SHP77 (cell line): ENCODE measurements around the gene ZFR2.
A peak's percentile ranks its signal among the peaks of the same experiment; 100 is the strongest.
"Not testable (repeated sequence)": the region's sequence is repeated elsewhere in the genome, so short reads cannot be mapped to it uniquely, and the experiment has no call there.

Source experiments
- DNase-seq, 2 experiments: peaks; one replicate each; lab custom pipeline; 2025; lab: John Stamatoyannopoulos, UW

The ZFR2 gene

DNA sequence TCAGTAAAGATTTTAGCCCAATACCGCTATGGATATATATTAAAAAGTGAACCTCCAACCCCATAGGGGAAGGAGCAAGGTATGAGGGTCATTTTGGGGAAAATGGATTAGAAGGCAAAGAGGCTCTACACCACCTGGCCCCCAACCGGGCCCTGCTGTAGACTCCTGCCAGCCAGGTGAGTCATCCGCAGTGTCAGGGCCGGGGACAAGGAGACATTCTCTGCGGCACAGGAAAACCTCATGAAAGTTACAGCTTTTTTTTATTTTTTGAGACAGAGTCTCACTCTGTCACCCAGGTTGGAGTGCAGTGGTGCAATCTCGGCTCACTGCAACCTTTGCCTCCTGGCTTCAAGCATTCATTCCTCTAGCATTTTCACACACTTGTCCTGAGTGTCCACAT lies 32.0 kb downstream of the ZFR2 start:
- DNase-seq = no peak

DNA sequence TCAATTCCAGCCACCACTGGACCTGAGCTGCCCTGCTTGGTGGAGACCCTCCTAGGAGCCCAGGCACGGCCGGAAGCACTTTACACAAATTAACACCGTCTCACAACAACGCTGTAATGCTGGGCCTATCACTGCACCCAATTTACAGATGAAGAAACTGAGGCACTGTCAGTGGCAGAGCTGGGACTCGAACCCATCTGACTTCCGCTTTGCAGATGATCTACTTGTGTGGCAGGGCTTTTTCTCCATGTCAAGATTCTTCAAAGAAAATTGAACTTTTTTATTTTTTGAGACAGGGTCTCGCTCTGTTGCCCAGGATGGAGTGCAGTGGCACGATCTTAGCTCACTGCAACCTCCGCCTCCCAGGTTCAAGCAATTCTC lies 33.8 kb downstream of the ZFR2 start:
- no peak for DNase-seq

DNA sequence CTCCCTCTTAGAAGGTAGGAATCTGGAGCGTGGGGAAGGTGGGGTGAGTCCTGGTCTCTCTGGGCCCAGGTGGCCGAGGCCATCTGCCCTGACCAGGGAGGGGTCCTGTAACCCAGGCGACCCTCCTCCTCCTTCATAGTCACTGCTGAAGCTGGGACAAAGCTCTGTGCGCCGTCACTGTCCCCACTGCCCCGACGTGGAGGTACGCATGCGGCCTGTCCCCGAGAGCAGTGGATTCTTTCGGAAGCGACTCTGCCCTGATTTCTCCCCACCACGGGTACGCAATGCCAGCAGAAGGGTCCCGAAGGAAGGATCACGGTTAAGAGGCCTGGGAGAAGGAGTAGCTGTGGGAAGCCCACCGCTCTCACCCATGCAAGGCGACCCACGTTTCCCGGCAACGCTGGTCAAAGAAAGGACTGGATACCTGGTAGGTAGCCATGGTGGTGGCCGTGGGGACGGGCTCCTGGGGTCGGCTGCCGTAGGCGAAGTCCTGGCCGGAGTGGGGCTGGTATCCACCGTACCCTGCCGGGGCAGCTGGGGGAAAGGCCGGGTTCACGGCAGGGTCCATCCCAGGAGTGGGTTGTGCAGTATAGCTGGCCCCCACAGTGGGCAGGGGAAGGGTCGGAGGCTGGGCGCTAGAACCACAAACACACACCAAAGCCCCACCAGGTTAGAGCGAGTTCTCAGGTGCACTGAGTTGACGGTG lies 34.3 kb downstream of the ZFR2 start:
- no peak for DNase-seq

DNA sequence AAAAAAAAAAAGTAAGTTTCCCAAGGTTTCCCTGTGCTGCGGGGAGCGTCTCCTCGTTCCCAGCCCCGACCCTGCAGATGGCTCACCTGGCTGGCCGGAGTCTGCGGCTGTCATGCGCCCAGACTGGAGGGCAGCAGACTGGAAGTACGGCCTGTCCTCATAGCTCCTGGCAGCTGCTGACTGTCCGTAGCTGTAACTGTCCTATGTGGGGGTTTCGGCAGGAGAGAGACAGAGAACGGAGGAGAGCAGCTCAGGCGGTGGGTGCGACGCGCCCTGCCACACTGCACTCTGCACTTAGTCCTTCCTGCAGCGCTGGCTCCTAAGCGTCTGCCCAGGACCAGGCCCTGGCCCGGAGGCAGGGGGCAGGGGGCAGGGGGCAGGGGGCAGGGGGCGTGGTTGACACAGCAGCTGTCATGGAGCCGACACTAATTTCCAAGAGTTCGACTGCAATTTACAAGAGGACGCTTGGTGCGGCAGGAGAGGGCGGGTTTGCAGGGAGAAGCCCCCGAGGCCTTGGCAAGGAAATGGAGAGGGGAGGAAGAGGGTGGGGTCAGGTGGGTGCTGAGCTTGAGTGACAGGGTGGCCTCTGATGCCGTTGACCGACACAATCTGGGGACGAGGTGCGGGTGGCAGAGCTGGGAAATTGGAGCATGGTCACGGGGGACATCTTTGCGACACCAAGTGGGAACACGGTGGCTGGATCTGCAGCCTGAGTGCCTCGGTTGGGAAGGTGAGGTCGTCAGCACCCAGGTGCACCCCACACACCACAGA lies 35.1 kb downstream of the ZFR2 start:
- DNase-seq = no peak

DNA sequence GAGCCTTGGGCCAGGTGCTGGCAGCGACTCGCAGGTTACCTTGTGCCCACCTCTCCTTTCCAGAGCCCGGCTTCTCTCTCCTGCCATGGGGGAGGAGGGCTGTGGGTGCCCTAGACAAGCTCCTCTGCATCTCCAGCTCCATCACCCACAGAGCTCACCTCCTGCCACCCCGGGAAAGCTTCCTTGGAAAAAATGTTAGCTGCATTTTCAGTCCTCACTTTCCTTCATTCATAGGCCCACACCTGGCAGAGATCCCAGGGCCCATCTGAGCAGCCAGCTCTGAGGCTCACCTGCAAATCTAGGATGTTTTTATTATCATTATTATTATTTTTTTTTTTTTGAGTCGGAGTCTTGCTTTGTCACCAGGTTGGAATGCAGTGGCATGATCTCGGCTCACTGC lies 36.8 kb downstream of the ZFR2 start:
- no peak for DNase-seq

DNA sequence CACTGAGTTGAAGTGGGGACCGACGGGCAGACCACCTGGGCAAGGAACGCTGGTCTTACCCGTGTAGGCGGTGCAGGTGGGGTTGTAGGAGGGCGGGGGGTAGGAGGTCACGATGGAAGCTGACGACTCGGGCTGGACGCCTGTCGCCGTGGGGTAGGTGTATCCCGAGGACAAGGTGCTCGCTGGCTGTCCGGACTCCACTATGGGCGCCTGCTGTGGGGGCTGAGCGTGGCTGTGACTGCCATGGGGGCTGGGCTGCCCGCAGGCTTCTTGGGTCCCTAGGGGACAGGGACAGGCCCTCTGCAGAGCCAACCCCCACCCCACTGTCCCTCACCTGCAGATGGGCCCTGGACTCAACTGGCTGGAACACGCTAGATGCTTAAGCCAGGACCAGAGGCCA lies 37.2 kb downstream of the ZFR2 start:
- no peak for DNase-seq

DNA sequence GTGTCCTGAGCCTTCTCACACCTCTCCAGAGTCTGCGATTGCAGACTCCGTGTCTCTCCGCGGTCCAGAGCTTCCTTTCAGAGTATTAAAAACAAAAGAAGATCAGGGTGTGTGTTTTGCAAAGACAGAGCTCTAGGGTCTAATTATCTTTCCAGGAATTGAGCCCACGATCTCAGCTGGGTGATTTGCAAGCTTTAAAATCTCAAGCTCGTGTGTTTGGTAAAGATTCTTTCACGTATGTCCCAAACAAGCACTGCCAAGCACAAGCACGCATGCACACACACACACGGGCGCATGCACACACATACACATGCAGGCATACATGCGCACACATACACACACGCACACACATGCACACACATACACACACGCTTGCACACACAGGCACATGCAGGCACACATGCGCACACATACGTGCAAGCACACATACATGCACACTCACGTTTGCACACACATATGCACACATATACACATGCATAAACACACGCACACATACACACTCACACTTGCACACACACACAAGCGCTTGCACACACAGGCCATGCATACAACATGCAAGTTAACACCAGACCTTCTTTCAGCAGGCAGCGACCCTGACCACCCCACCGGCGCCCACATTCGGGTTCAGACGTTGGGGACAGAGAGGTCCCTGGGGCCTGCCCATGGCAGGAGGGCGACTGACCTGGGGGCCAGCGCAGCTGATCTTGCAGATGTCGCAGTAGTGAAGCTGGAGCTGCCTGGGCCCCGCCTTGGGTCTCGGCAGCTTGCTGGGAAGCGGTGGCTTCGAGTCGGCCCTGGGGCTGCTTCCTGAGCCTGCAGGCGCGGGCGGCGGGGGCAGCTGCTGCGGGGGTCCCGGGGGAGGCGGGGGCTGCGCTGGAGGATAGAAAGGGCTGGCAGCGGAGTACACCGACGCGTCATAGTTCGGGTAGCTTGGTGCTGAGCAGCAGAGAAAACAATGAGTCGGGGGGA lies 37.9 kb downstream of the ZFR2 start:
- DNase-seq = no peak

DNA sequence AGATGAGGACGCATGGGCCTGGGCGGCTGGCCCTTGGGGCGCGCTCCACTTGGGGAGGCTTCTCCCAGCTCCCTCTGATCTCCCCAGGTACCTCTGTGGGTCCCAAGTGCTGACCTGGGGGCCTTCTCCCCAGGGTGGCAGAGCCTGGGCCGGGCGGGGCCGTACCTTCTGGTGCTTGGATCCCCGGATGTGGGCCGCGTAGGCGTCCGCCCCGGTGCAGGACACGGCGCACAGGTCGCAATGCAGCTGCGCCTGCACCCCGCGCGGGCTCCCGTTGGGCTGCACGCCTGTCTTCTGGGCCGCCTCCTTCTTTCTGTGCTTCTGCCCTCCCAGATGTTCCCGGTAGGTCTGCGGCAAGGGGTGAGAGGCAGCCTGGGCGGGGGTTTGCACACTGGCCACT lies 41.5 kb downstream of the ZFR2 start:
- no peak for DNase-seq

DNA sequence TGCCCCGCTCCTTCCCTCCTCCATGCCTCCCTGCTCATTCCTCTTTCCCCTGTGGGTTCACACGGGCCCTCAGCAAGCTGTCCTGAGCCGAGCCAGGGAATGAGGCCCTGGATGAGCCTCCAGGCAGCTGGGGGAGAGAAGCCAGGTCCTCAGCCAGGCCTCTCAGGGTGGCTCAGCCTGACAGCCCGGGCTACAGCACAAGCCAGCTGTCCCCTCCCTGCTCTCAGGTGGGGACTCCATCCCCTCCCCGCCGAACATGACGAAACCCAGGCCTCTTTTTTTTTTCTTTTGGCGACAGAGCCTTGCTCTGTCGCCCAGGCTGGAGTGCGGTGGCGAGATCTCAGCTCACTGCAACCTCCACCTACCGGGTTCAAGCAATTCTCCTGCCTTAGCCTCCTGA lies 42.7 kb downstream of the ZFR2 start:
- no peak for DNase-seq

DNA sequence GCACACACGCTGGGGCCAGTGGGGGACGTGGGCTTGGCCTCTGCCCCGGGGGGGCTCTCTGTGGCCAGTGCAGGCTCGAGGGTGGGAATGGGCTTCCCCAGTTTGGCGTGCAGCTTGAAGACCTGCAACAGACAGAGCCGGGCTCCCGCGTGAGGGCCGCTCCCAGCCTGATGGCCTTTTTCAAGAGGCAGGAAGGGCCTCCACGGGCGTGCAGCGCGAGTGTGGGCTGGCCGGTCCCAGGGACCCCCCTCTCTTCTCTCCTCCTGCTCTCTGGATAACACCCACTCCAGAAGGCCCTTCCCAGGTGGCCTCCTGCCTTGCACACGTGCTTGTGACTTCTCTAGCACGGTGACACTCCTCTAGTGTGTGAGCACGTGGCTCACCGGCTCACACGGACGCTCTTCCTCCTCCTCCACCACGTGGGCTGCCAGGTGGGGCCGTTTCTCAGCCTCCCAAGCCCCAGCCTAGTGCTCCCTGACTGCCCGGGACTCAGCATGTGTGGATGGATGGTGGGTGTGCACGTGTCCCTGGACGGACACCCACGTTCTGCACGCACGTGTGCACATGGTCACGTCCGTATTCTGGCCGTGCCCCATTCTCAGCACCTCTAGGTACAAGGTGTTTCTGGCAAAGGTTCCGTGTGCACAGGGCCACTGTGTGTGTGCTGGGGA lies 43.4 kb downstream of the ZFR2 start:
- no peak for DNase-seq

DNA sequence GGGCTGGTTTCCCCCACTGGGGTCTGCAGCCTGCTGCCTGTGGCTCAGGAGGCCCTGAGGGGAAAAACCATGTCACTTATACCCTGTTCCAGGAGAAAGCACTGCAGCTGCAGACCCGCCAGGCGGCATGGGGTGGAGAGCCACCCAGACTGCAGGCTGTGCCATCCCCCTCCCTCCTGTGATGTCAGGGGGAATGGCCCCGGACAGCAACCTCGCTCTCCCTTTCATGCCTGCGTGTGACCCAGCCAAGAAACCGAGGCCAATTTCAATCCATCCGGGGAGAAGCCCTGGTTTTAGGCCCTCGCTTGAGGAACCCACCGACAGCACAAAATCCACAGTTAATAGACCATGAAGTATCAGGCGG lies 45.5 kb downstream of the ZFR2 start:
- no peak for DNase-seq

DNA sequence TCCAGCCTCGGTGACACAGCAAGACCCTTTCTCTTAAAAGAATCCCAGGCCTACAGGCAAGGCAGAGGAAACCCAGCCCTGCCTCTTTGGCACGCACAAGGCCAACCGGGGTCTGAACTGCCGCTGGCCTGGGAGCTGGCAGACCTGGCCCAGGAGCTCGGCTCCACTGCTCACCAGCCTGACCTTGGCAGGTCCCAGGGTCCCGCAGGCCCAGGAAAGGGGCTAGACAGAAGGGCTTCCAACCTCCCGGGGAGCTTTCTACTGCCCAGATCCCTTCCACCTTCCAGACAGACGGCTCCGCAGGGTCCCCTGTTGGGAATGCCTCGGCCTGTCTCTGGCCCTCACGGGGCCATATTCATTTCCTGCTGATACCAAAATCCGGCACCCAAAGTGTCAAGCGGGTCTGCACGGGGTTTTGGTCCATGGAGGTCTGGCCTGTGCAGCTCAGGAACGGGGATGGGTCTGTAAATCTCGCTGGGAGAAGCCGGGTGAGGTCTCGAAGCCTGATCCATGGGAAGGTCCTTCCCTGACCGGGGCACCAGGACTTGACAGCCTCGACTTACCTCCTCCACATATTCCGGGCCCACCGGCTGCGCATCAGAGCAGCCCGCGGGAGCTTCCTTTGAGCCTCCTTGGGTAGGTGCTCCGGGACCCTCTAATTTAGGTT lies 46.0 kb downstream of the ZFR2 start:
- DNase-seq = no peak

DNA sequence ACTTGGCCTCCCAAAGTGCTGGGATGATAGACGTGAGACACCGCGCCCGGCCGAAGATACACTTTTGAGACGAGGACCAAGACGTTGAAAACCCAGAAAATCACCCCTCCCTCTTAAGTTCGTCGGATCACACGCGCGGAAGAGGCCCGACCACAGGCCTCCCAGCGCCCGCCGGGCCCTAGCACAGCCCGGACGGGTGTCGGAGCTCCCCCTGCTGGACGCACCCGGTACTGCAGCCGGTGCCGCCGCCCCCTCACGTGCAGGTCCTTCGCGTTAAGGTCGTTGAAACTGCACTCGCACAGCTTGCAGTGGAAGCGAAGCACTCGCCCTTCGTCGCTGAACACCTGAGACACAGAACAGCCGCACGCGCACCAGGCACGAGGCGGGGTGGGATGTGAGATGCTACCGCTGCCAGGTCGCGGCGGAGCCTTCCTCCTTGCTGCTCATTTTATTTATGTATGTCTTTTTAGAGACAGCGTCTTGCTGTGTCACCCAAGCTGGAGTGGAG lies 46.9 kb downstream of the ZFR2 start:
- peak; percentile 40 to 43 for DNase-seq

DNA sequence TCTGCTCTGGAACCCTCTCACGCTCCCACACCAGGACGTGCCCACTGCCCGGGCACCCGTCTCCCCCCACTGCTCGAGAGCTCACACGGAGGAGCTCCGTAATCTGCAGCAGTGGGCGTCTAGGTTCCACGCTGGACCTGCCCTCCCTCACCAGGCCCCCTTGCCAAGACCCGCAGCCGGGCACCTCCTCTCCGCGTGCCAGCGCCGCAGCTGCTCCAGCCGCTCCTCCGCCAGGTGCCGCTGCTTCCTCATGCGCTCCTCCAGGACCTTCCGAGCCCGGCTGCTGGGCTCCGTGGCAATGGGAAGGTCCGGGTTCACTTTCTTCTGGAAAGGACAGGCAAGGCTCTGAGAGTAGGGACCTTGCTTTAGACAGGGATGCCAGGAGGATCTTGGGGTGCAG lies 47.7 kb downstream of the ZFR2 start:
- DNase-seq = peak; percentile 30 to 42

DNA sequence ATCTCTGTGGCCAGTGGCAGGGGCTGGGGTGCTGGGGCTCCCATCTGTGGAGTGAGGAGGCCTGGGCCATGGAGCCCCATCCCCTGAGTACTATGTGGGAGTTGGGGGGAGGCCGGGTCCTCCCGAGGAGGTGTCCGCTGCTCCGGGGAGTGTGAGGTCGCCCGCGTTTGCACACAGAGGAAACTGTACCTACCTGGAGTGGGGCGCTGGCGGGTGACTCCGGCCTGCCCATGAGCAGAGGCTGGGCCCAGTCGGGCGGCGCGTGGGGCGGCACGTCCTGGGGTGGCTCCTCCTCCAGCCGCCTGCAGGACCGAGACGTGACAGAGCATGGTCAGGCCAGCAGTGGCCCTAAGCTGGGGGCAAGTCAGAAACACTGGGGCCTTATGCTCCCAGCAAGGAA lies 48.8 kb downstream of the ZFR2 start:
- DNase-seq = no peak

DNA sequence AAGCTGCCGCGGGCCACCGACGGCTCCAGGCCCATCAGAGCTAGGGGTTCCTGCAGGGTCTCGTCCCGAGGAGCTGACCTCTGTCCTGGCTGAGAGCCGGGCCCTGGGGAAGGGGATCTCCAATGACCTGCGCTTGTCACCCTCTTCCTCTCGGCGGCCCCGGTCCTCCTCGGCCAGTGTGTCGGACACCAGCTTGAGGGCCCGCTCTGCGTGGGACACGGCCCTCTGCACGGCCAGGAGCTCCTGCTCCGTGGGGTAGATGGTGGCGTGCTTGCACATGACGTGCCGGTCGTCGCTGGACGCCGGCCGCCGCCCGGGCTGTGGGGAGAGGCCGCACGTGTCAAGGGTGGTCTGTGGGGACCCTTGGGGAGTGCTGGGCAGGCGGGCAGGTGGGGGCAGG lies 49.9 kb downstream of the ZFR2 start:
- no peak for DNase-seq

DNA sequence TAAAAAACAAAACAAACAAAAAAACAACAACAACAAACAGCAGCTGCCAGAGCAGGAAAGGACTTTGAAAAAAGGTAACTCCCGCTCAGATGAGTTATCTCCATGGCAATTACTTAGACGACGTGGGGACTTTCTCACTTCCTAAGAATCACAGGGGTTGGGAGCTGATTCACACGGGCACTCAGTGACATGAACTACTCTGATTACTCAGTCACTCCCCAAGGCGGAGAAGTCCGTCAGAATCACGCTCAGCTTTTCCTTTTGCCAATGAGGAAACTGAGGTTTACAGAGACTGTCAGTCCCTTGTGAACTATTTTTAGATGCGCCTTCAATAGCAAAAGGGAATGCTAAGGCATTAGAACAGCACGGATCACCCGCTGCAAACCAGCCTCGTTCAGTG lies 50.4 kb downstream of the ZFR2 start:
- DNase-seq = no peak

DNA sequence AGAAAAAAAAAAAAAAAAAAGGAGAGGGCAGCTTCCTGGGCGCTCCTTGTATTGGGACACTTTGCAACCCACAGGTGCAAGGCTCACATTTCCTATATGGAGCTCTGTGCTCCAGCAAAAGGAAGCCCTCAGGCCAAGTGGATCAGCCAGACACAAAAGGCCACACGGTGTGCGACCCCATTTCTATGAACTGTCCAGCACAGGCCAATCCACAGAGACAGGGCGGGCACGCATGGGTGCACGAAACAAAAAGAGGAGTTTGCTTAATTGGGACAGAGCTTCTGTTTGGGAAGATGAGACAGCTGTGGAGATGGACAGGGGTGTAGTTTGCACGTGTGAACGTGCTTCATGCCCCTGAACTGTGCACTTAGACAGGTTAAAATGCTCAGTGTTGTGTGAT lies 51.1 kb downstream of the ZFR2 start:
- no peak for DNase-seq

DNA sequence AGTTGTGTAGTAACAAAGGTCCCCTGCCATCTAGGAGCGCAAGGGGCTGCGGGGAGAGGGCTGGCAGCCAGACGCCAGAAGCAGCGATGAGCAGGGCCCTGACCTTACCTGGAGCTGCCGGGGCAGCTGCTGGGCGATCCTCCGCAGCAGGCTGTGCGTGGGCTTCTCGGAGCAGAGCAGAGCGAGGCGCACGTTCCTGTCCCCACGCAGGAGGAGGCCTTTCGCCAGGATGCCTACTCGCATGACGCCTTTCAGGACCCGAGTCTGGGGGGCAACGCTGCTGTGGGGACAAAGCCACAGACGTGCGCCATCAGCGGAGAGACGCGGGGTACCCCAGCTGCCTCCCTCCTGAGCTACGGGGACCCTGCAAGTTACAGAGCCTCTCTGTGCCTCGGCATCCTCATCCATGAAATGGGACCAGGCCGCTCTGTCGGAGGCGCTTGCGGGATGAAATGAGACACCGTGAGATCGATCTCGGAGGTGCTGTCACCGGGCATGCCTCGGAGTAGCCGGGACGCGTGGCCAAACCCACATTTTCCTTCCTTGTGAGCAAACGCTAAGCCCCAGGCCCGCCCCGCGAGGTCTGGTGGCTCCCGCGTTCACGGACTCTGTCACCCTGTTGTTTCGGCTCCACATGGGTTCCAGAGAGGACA lies 52.1 kb downstream of the ZFR2 start:
- DNase-seq = no peak

DNA sequence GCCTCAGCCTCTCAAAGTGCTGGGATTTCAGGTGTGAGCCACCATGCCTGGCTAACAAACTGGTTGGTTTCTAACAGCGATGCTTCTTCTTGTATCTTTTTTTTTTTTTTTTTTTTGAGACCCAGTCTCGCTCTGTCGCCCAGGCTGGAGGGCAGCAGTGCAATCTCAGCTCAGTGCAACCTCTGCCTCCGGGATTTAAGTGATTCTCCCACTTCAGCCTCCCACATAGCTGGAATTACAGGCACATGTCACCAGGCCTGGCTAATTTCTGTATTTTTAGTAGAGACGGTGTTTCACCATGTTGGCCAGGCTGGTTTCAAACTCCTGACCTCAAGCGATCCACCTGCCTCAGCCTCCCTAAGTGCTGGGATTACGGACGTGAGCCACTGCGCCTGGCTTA lies 52.7 kb downstream of the ZFR2 start:
- not testable (repeated sequence) for DNase-seq

DNA sequence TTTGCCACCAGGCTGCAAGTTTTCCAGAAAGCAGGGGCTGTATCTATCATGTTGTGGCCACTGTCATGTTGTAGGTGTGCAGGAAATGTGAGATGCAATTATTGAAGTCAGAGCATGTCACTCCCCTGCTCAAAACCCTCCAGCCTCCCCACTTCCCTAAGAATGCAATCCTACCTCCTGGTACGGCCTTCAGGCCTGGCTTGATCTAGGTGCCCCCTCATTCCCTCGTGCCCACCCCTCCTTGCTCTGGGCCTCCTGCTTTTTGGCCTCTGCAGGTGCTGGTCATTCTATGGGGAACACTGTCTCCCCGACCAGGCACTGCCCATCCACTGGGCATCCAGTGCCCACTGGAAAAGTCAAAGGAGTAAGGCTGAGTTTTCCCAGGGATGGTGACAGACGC lies 54.2 kb downstream of the ZFR2 start:
- no peak for DNase-seq
